Gastrocnemius medialis (tissue), 4 donors: ENCODE data around the gene PLCB2. TPM values are rescaled to one million over a fixed set of nuclear protein-coding genes. Genes with fewer than 3 reads are reported as not detected.
A peak's percentile ranks its signal among the peaks of the same experiment; 100 is the strongest.

Experiments used
- ATAC-seq, 2 donors: fragments of 150-250 bp; one replicate each; pipeline ENCODE4 v1.9.1; 2016
- DNase-seq, 2 donors: peaks; one replicate each; pipeline ENCODE4 v3.0.0-alpha.2; 2019
- H3K27ac ChIP-seq, 4 donors: fragments of 200-600 bp; sonication (generic); 1 replicate in 1 of 4; 2 replicates in 3 of 4; pipeline ENCODE4 v1.5.1; 2016 to 2018; ENCODE audit warnings: mild to moderate bottlenecking in 2 of 4, moderate library complexity in 1 of 4
- H3K27me3 ChIP-seq, 3 donors: fragments of 200-600 bp; sonication (generic) in 2 of 3; 1 replicate in 1 of 3; 2 replicates in 2 of 3; pipeline versions ENCODE4 v1.5.1 to v1.6.0; 2016 to 2019; ENCODE audit warnings: mild to moderate bottlenecking in 1 of 3, moderate library complexity in 1 of 3
- H3K36me3 ChIP-seq, 2 donors: fragments of 200-600 bp; sonication (generic) in 1 of 2; one replicate each; pipeline ENCODE4 v1.5.1; 2017 to 2018
- H3K4me1 ChIP-seq, 2 donors: fragments of 200-600 bp; sonication (generic) in 1 of 2; one replicate each; pipeline ENCODE4 v1.5.1; 2016 to 2017; ENCODE audit warnings: mild to moderate bottlenecking in 2 of 2
- H3K4me3 ChIP-seq, 4 donors: fragments of 200-600 bp; sonication (generic) in 3 of 4; 1 replicate in 1 of 4; 2 replicates in 3 of 4; pipeline ENCODE4 v1.5.1; 2016 to 2019; ENCODE audit warnings: mild to moderate bottlenecking in 2 of 4
- H3K9me3 ChIP-seq, 3 donors: fragments of 200-600 bp; sonication (generic) in 2 of 3; 1 replicate in 1 of 3; 2 replicates in 2 of 3; pipeline ENCODE4 v1.5.1; 2016 to 2019
- POLR2A ChIP-seq, 2 donors: fragments of 450-650 bp; IDR thresholded peaks; one replicate each; pipeline ENCODE4 v1.6.1; 2017; ENCODE audit warnings: antibody characterized with exemption in 2 of 2, mild to moderate bottlenecking in 2 of 2, moderate library complexity in 2 of 2
- in situ Hi-C, 4 donors: fragments of 200-750 bp; cut with MboI; loops; one replicate each; pipeline versions ENCODE4 v1.15.0 to v1.8.0; 2017; ENCODE audit warnings: low sequenced_read_pairs in 4 of 4
- intact Hi-C: fragments of 100-400 bp; cut with DNase I; formaldehyde crosslinking; loops from one replicate; pipeline ENCODE4 v1.15.1; 2023; ENCODE audit warnings: low total_unique reads
- total RNA-seq, 4 donors: library from RNA; depleted of rRNA; stranded (reverse); fragments of >200 nt; gene quantifications; one replicate each; pipeline versions ENCODE4 v1.1.0 to v1.2.3, GENCODE V29; 2016
- TF ChIP-seq, protein P1 (sequence below), 5 experiments: fragments of 450-650 bp in 3 of 5; fragments of 200-600 bp in 2 of 5; sonication (generic) in 2 of 5; IDR thresholded peaks in 4 of 5; conservative IDR thresholded peaks in 1 of 5; 1 replicate in 4 of 5; 2 replicates in 1 of 5; pipeline ENCODE4 v1.5.1; 2016 to 2019; ENCODE audit warnings: antibody characterized with exemption in 5 of 5, mild to moderate bottlenecking in 3 of 5, moderate library complexity in 3 of 5

PLCB2 gene
- total RNA-seq, 4 donors from 2014 or later: 0.72 to 2.0 (median 1.4) TPM; not detected in 1

DNA sequence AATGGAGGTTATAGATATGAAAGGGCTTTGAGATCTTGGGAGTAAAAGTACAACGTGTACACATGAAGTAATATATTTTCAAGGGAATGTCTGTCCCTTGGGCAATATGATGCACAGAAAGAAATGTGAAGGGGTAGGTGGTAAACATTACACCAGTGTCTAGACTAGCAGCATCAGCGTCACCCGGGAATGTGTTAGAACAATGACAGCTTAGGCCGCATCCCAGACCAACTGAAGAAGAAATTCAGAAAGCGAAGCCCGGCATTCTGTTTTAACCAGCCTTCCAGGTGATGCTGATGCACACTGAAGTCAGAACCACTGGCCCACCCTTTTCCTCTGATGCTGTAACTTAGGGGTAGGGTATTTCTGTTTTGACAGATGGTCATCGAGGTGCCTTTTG is 22.1 kb upstream of the PLCB2 start:
- Histone ChIP-seq H3K36me3 (peaks cover 0 to 8% of the 10 kb centered on the region in 2 donors), H3K4me3 (no peak overlapping the region), H3K9me3 (no peaks in the 10 kb centered on the region), H3K27ac (no peak overlapping the region), H3K27me3 (no peaks in the 10 kb centered on the region), H3K4me1 (peaks cover 31 to 40% of the 10 kb centered on the region in 2 donors)
- intact Hi-C loops (no loop called here), in situ Hi-C loops (no loop called here)
- ATAC-seq (no peak), DNase-seq (no peak)
- TF ChIP-seq, protein P1, sequence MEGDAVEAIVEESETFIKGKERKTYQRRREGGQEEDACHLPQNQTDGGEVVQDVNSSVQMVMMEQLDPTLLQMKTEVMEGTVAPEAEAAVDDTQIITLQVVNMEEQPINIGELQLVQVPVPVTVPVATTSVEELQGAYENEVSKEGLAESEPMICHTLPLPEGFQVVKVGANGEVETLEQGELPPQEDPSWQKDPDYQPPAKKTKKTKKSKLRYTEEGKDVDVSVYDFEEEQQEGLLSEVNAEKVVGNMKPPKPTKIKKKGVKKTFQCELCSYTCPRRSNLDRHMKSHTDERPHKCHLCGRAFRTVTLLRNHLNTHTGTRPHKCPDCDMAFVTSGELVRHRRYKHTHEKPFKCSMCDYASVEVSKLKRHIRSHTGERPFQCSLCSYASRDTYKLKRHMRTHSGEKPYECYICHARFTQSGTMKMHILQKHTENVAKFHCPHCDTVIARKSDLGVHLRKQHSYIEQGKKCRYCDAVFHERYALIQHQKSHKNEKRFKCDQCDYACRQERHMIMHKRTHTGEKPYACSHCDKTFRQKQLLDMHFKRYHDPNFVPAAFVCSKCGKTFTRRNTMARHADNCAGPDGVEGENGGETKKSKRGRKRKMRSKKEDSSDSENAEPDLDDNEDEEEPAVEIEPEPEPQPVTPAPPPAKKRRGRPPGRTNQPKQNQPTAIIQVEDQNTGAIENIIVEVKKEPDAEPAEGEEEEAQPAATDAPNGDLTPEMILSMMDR (IDR thresholded peaks at IDR 0.05 in 4 of 5, conservative IDR thresholded peaks at IDR 0.05 in 1 of 5): no peak
- TF ChIP-seq POLR2A (IDR thresholded peaks at IDR 0.05): no peak

DNA sequence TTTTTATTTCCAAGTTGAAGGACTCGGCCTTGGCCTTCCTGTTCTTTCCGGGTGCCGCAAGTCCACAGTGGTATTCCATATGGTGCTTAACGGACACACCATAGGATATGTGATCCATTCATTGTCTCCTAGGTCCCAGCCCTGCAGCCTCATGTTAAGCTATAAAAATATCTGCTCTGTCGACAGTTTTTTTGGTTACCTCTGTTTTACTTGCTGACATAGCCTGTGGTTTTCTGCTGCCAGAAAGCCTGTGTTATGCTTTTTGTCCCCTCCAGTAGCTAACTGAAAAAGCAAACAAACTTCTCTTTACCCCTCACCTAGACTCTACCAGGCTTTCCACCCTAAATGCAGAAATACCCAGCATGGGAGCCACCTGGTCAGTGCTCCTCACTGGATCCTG is 21.0 kb upstream of the PLCB2 start:
- peaks cover 29 to 34% of the 10 kb centered on the region in 2 donors for H3K4me1 ChIP-seq
- H3K9me3 ChIP-seq: no peaks in the 10 kb centered on the region
- TF ChIP-seq, protein P1 (IDR thresholded peaks at IDR 0.05 in 4 of 5, conservative IDR thresholded peaks at IDR 0.05 in 1 of 5): no peak
- no peak for TF ChIP-seq POLR2A (IDR thresholded peaks at IDR 0.05)
- H3K27me3 ChIP-seq: no peaks in the 10 kb centered on the region
- in situ Hi-C loops (no loop called here), intact Hi-C loops (no loop called here)
- peaks cover 0 to 8% of the 10 kb centered on the region in 2 donors for H3K36me3 ChIP-seq
- ATAC-seq (no peak), DNase-seq (no peak)
- no peak overlapping the region for H3K27ac ChIP-seq
- no peak overlapping the region for H3K4me3 ChIP-seq

DNA sequence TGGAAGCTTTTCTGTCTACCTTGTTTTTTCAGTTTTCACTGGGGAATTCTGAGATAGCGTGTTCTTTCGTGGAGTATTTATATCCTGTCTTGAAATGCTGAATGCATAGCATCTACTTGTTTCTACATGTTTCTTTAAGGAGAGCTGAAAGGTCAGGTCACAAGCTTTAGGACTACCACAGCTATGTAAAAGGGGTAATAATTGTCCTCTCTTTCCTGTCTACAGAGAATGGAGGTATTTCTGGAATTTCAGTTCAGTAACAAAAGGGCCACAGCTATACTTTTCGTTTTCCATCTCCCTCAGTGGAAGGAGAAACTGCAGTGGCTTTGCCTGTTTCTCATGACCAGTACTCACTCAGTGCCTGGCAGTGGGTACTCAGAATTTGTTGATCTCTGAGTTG is 20.4 kb upstream of the PLCB2 start:
- Histone ChIP-seq H3K27ac (no peak overlapping the region), H3K36me3 (peaks cover 0 to 8% of the 10 kb centered on the region in 2 donors)

DNA sequence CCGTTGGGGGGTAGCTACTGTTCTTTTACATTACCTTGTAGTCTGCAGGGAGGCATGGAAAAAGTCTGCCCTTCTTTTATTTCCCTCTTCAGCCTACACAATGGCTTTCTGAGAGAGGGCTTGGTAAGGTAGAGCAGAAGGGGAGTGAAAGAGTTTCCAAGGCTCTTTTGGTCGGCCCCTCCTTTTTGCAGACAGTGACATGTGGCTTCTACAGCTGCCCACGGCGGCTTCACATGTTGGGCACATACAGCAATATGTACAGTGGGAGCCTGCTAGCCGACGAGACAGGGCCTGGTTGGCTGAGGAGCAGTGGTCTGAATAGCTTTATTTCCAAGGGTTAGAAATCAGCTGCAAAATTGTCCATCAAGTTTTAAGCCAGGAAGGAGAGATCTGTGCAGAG is 19.7 kb upstream of the PLCB2 start:
- Histone ChIP-seq H3K4me1 (peaks cover 28 to 35% of the 10 kb centered on the region in 2 donors), H3K27ac (no peak overlapping the region), H3K36me3 (peaks cover 0 to 8% of the 10 kb centered on the region in 2 donors), H3K4me3 (no peak overlapping the region), H3K9me3 (no peaks in the 10 kb centered on the region), H3K27me3 (no peaks in the 10 kb centered on the region)
- no peak for DNase-seq
- TF ChIP-seq, protein P1 (IDR thresholded peaks at IDR 0.05 in 4 of 5, conservative IDR thresholded peaks at IDR 0.05 in 1 of 5): no peak
- TF ChIP-seq POLR2A (IDR thresholded peaks at IDR 0.05): no peak
- no peak for ATAC-seq
- intact Hi-C loops (no loop called here), in situ Hi-C loops (no loop called here)

More for the DNA sequence above, 20.4 kb upstream of the PLCB2 start:
- DNase-seq (no peak), ATAC-seq (no peak)
- peaks cover 29 to 32% of the 10 kb centered on the region in 2 donors for H3K4me1 ChIP-seq
- H3K4me3 ChIP-seq: no peak overlapping the region
- in situ Hi-C loops: no loop called here
- intact Hi-C loops: no loop called here
- TF ChIP-seq POLR2A (IDR thresholded peaks at IDR 0.05): no peak
- TF ChIP-seq, protein P1 (IDR thresholded peaks at IDR 0.05 in 4 of 5, conservative IDR thresholded peaks at IDR 0.05 in 1 of 5): no peak
- H3K27me3 ChIP-seq: no peaks in the 10 kb centered on the region
- H3K9me3 ChIP-seq: no peaks in the 10 kb centered on the region

DNA sequence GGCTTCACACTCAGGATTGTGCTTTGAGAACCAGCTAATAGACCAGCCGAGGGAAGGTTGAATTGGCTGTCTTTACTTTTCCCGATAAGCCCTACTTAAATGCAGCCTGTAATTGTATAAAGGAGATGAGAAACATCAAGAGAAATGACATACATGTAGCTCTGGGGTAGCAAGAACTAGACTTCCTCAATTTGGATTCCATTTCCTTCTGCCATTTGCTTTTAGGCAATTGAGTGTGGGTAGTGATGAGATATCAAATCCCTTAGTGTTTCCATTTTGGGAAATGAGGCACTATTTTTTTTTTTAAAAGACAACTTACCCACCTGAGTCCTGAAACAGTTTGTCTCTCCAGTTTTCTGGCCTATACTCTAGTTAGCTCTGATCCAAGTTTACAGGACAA is 18.0 kb upstream of the PLCB2 start:
- H3K4me3 ChIP-seq: peak overlapping the region in 3 of 4 donors; percentile 63 to 84 (median 84)
- in situ Hi-C loops: no loop called here
- intact Hi-C loops: no loop called here
- peak overlapping the region in 3 of 4 donors; percentile 9 to 70 (median 21) for H3K27ac ChIP-seq
- H3K36me3 ChIP-seq: peaks cover 0 to 8% of the 10 kb centered on the region in 2 donors
- peaks cover 25 to 33% of the 10 kb centered on the region in 2 donors for H3K4me1 ChIP-seq
- H3K9me3 ChIP-seq: no peaks in the 10 kb centered on the region
- DNase-seq: no peak
- no peak for ATAC-seq
- TF ChIP-seq, protein P1 (IDR thresholded peaks at IDR 0.05 in 4 of 5, conservative IDR thresholded peaks at IDR 0.05 in 1 of 5): no peak
- TF ChIP-seq POLR2A (IDR thresholded peaks at IDR 0.05): no peak
- H3K27me3 ChIP-seq: no peaks in the 10 kb centered on the region
